Measurements from ENCODE around the gene ELMOD3. TPM values are rescaled to one million over a fixed set of nuclear protein-coding genes. Genes with fewer than 3 reads are reported as not detected.

The ELMOD3 gene
- total RNA-seq, 1 experiment from 2014 or later = 10.3 TPM

DNA sequence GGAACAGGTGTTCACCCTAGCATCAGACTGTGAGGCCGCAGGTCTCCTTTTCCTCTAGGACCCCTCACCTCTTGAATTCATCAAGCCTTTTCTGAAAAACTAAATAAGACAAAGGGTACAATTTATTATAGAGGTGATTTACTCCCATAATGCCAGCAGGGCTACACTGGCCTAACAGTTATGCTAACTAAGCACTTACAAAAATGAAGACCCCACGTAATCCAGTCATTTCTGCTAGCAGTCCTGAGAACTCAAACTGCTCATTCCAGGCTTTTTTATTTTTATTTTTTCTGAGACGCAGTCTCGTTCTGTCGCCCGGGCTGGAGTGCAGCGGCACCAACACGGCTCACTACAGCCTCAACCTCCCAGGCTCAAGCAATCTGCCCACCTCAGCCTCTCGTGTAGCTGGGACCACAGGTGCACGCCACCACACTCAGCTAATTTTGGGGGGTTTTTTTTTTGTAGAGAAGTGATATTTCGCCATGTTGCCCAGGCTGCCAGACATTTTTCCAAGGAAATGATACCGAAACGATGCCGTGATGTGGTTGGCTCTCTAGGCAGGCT, 41.4 kb downstream of the ELMOD3 start:
- no peaks in the 10 kb centered on the region for H3K36me3 Mint-ChIP-seq (ENCODE audit: insufficient read depth, unreplicated experiment)
- TF ChIP-seq, protein P1, sequence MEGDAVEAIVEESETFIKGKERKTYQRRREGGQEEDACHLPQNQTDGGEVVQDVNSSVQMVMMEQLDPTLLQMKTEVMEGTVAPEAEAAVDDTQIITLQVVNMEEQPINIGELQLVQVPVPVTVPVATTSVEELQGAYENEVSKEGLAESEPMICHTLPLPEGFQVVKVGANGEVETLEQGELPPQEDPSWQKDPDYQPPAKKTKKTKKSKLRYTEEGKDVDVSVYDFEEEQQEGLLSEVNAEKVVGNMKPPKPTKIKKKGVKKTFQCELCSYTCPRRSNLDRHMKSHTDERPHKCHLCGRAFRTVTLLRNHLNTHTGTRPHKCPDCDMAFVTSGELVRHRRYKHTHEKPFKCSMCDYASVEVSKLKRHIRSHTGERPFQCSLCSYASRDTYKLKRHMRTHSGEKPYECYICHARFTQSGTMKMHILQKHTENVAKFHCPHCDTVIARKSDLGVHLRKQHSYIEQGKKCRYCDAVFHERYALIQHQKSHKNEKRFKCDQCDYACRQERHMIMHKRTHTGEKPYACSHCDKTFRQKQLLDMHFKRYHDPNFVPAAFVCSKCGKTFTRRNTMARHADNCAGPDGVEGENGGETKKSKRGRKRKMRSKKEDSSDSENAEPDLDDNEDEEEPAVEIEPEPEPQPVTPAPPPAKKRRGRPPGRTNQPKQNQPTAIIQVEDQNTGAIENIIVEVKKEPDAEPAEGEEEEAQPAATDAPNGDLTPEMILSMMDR (IDR thresholded peaks at IDR 0.05; ENCODE audit: insufficient read depth in 1 of 2, low read depth in 1 of 2, low read length in 1 of 2, severe bottlenecking in 1 of 2, unreplicated experiment in 1 of 2) = no peak
- H3K27me3 Mint-ChIP-seq (ENCODE audit: insufficient read depth, unreplicated experiment) = no peaks in the 10 kb centered on the region
- intact Hi-C loops (cut with micrococcal nuclease; ENCODE audit: unreplicated experiment) = no loop called here
- no peak overlapping the region for H3K4me3 Mint-ChIP-seq (ENCODE audit: unreplicated experiment)
- no peaks in the 10 kb centered on the region for H3K9me3 Mint-ChIP-seq (ENCODE audit: unreplicated experiment)
- no peak for DNase-seq
- H3K9me3 ChIP-seq = no peaks in the 10 kb centered on the region
- peak overlapping the region; percentile 43 for H3K27ac Mint-ChIP-seq (ENCODE audit: unreplicated experiment)
- H3K4me1 ChIP-seq = peaks cover 8% of the 10 kb centered on the region; the same call in 1 of the 2 replicates
- ChIA-PET POLR2A (no interaction called here), CTCF (no interaction called here)
- no TSS peak for BruUV-seq (replicated peaks)
- no peaks in the 10 kb centered on the region for H3K36me3 ChIP-seq (ENCODE audit: control insufficient read depth, insufficient read depth, low read length)
- H3K4me1 Mint-ChIP-seq (ENCODE audit: low read depth, unreplicated experiment) = peaks cover 7% of the 10 kb centered on the region
- no peak overlapping the region for H3K4me3 ChIP-seq (ENCODE audit: low read depth, low read length)
- H3K27me3 ChIP-seq (replicated peaks; ENCODE audit: control insufficient read depth, insufficient read depth, low read length) = no peaks in the 10 kb centered on the region

DNA sequence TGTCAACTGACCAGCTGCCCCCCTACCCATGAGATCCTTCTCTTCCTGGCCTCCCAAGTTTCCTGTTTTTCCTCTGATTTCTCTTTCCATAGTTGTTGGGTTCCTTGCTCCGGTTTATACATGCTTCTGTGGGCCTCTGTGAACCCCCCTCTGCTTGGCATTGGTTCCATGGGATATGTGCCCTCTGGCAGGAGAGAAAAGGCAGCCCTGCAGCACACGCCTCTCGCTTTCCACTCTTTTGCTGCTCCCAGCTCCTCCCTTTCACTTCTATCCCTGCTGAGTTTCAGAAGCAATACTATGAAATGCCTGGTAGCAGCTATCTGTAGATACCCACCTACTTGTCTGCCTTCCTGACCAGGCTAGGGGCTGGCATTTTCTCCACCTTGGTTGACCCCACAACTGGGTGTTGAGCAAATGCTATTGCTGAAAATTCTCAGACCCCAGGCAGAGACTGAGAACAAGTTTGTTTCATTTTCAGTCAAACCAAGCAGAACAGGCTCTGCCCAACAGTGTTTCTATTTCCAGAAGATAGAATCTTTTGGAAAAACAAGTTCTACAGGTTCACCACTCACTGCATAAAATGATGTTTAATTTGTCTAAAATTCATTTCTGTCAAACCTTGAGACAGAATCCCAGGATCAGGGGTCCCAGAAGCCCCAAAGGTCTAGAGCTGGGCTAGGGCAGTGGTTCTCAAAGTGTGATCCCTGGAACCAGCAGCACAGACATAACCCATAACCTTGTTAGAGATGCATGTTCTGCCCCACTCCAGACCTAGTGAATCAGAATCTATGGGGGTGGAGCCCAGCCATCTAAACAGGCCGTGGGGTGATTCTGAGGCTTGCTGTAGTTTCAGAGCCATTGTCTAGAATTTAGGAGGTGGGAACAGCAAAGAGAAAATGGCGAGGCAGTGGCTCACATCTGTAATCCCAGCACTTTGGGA, 42.2 kb downstream of the ELMOD3 start:
- POLR2A ChIA-PET = no interaction called here

GRCh38 chr2:85397925-85398331, 43.4 kb downstream of the ELMOD3 start:
- ChIA-PET POLR2A (no interaction called here), CTCF (no interaction called here)
- Histone ChIP-seq H3K9me3 (0 out of 2 replicates have a peak, but pooled peaks cover 2% of the 10 kb centered on the region), H3K36me3 (ENCODE audit: control insufficient read depth, insufficient read depth, low read length) (no peaks in the 10 kb centered on the region), H3K4me1 (peaks cover 8% of the 10 kb centered on the region; the same call in 1 of the 2 replicates), H3K4me3 (ENCODE audit: low read depth, low read length) (no peak overlapping the region), H3K27me3 (replicated peaks; ENCODE audit: control insufficient read depth, insufficient read depth, low read length) (no peaks in the 10 kb centered on the region)
- TF ChIP-seq, protein P1 (IDR thresholded peaks at IDR 0.05; ENCODE audit: insufficient read depth in 1 of 2, low read depth in 1 of 2, low read length in 1 of 2, severe bottlenecking in 1 of 2, unreplicated experiment in 1 of 2) = no peak
- Mint-ChIP-seq H3K36me3 (ENCODE audit: insufficient read depth, unreplicated experiment) (no peaks in the 10 kb centered on the region), H3K27ac (ENCODE audit: unreplicated experiment) (no peak overlapping the region), H3K27me3 (ENCODE audit: insufficient read depth, unreplicated experiment) (no peaks in the 10 kb centered on the region), H3K9me3 (ENCODE audit: unreplicated experiment) (peaks cover 10% of the 10 kb centered on the region), H3K4me3 (ENCODE audit: unreplicated experiment) (no peak overlapping the region), H3K4me1 (ENCODE audit: low read depth, unreplicated experiment) (peaks cover 7% of the 10 kb centered on the region)
- DNase-seq = peak in 1 of 2 experiments; percentile 28
- BruUV-seq (replicated peaks) = no TSS peak
- intact Hi-C loops (cut with micrococcal nuclease; ENCODE audit: unreplicated experiment) = no loop called here

More for the DNA sequence above, 42.2 kb downstream of the ELMOD3 start:
- intact Hi-C loops (cut with micrococcal nuclease; ENCODE audit: unreplicated experiment) = no loop called here
- no peaks in the 10 kb centered on the region for H3K36me3 Mint-ChIP-seq (ENCODE audit: insufficient read depth, unreplicated experiment)
- no TSS peak for BruUV-seq (replicated peaks)
- peaks cover 7% of the 10 kb centered on the region for H3K4me1 Mint-ChIP-seq (ENCODE audit: low read depth, unreplicated experiment)
- TF ChIP-seq, protein P1 (IDR thresholded peaks at IDR 0.05; ENCODE audit: insufficient read depth in 1 of 2, low read depth in 1 of 2, low read length in 1 of 2, severe bottlenecking in 1 of 2, unreplicated experiment in 1 of 2) = no peak
- DNase-seq = peak in 1 of 2 experiments; percentile 22
- H3K9me3 Mint-ChIP-seq (ENCODE audit: unreplicated experiment) = peaks cover under 1% of the 10 kb centered on the region
- Histone ChIP-seq H3K4me1 (peaks cover 8% of the 10 kb centered on the region; the same call in 1 of the 2 replicates), H3K4me3 (ENCODE audit: low read depth, low read length) (no peak overlapping the region), H3K36me3 (ENCODE audit: control insufficient read depth, insufficient read depth, low read length) (no peaks in the 10 kb centered on the region), H3K27me3 (replicated peaks; ENCODE audit: control insufficient read depth, insufficient read depth, low read length) (no peaks in the 10 kb centered on the region), H3K9me3 (no peaks in the 10 kb centered on the region)
- H3K4me3 Mint-ChIP-seq (ENCODE audit: unreplicated experiment) = no peak overlapping the region
- CTCF ChIA-PET = no interaction called here
- peak overlapping the region; percentile 43 for H3K27ac Mint-ChIP-seq (ENCODE audit: unreplicated experiment)
- H3K27me3 Mint-ChIP-seq (ENCODE audit: insufficient read depth, unreplicated experiment) = no peaks in the 10 kb centered on the region

Data from Caco-2 (cell line).